HG03342 (cell line): Measurements from ENCODE around the gene EHD4.

Experiments
- ATAC-seq: cut with Tn5 transposase; IDR thresholded peaks from one replicate; pipeline ENCODE4 v1.9.1; 2021; ENCODE audit warnings: mild to moderate bottlenecking, moderate library complexity; ENCODE audit not compliant: unreplicated experiment

Gene EHD4

DNA sequence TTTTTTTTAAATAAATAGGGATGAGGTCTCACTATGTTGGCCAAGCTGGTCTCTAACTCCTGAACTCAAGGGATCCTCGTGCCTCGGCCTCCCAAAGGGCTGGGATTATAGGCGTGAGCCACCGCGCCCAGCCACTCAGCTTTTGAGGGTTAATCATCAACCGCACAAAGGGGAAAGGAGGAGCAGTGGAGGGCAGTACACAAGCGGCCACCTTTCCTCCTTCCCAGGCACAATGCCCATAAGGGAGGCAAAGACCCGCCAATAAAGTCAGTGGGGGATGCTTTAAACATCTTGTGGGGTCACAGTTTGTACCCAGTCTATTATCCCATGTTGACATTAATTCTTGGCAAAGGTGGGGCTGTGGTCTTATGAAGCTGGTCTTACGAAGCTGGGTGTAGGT lies 32.4 kb downstream of the EHD4 start:
- no peak for ATAC-seq

DNA sequence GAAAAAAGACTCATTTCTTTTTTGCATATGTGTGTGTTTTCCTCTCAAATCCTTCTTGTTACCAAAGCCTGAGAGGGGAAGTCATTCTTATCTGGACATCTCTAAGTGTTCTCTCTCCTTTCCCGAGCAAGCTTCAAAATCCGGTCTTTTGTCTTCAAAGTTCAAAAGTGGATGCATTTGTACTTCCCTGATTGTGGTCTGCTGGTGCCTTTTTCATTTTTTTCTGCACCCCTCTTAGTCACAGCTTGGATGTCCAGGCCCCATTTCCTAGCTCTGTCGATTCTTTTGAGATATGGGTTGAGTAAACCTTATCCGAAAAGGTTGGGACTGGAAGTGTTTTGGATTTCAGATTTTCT lies 34.8 kb downstream of the EHD4 start:
- no peak for ATAC-seq

DNA sequence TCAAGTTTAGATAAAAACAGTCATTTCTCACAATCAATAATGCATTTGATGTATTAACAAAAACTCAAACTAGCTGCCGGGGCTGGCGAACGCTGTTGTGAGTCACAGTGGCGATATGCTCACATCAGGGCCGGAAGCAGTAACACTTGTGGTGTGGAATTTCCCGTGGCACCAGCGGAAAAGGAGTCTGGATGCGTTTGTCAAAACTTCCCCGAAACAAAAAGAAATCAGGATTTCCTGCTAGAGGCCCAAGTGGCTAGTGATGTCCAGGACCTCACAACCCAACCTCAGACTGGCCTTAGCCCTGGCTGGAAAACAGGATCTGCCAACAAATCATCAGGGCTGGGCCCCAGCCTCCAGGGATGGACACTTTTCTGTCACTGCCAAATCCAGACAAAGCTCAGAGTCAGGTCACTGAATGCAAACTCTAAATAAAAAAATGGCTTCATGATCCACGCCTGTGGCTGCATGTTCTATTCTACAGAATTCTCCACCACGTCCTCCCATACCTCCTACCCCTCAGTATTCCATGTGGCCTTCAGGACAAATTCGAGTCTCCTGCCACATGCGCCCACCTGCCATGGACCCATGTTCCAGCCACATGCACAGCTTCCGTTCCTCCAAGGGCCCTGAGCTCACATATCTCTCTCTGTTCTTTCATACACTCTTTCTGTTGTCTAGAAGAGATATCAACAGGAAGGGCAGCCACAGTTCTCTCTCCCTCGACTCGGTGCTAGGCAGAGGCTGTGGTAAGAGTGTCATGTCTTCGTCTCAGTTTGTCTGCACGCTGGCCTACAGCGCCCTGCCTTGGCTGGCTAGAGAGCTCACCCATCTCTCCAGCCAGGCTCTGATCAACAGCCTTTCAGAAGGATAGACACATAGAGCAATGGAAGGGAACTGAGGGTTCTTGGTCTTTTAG lies 35.4 kb downstream of the EHD4 start:
- ATAC-seq: no peak

DNA sequence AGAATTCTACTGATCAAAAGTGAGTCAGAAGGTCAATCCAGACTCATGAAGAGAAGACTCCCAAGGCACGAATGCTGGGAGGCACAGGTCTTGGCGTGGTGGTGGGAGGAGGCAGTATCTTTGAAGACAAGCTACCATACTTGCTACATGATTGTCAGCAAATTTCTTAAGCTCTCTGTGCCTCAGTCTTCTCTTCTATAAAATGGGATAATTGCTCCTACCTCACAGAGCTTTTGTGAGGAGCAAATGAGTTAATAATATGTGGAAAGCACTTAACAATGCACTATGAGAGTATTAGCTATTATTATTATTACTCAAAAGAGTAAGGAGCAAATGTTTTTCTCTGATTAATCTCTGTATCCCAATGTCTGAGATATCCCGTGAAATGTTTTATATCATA lies 36.2 kb downstream of the EHD4 start:
- no peak for ATAC-seq

DNA sequence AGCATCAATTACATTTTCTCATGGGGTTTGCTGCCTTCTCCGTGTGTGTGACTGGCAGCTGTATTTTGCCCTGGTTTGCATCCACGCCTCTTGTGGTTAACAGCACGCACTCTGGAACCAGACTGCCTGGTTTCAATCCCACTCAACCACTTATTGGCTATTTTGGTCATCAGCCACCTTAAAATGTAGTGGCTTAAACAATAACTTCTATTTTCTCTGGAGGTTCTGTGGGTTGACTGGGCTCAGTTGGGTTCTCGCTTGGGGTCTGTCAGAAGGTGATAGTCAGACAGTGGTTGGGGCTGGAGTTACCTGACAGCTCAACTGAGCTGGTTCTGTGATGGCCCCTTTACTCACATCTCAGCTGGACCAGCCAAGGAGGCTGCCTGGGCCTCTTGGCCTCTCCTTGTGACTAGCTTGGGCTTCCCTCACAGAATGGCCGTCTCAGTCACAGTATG lies 36.8 kb downstream of the EHD4 start:
- ATAC-seq: no peak

DNA sequence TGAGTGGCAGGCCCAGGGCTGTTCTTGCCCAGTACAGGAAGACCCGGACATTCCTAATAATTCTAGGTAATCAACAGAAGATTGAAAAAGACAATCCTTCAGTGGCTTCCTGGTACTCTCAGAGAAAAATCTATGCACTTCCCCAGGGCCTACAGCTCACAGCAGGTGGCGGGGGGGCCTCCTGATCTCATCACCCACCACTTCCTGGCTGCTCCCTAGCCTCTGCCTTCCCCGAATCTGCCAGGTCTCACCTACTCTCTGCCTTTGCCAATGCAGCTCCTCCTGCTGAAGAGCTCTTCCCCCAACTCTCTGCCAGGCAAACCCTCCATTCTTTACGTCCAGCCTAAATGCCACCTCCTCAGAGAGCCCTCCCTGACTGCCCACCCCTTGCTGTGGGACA lies 37.5 kb downstream of the EHD4 start:
- no peak for ATAC-seq

DNA sequence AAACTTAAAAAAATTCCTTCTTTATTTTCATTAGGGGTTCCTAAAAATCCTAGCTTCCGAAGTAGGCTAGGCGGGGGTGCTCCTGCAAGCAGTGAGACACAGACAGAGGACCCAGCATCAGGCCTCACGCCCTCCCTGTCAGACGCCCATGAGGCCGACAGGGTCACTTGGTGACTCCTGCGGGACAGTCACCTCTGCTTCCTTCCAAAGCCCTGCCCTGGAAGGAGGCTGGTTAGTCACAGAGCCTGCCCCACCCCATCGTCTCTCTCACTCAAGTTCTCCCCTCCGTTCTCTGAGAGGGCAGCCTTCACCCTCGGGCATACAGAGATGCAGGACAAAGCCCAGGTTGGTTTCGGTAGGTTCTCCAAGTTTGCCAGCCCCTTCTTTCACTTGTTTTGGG lies 38.6 kb downstream of the EHD4 start:
- no peak for ATAC-seq

DNA sequence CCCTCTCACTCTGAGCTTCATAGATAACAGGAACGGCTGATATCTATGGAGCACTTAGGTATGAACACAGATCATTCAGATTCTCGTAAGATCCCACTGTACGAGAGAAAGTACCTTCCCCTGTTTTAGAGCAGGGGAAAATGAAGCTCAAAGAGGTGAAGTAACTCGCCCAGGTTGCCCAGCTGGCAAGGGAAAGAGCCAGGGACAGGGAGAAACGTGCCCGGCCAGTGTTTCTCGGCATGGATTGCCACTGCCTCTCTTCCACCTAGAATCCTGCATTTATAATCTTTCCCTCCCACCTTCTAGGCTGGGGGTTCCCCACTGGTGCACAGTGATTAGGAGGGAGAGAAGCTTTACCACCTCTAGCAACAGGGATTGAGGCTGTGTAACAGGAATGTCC lies 39.0 kb downstream of the EHD4 start:
- no peak for ATAC-seq

DNA sequence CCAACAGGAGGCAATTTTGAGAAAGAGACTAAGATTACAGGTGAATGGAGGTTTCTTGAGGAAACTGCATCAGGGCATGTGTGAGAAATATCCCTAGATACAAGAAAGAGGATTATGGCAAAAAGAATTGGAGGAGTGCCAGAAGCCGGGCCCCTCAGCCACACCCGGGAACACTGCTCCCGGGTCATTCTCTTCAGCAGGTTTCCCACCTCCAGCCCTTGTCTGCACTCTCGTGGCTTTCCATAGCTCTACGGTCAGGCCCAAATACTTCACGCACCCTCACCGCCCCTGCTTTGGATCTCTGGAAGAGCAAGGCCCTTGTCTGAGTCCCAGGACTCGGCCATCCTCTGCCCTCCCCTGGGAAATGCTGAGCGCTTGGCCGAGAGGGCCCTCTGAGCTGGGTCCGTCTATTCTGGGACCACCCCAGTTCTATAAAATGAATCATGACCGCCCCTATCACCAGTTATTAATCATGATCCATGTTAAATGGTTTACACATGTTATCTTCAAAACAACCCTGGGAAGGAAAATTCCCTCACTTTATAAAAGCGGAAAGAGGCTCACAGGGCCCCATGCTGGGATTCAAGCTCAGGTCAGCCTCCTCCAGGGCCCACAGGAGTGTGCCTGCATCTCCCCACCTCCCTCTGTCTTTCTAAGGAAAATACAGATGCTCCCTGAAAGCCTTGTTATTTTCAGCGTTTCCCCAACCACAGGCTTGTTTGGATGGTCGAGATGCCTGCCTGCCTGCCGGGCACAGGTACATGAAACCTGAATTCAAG lies 39.7 kb downstream of the EHD4 start:
- ATAC-seq: no peak

DNA sequence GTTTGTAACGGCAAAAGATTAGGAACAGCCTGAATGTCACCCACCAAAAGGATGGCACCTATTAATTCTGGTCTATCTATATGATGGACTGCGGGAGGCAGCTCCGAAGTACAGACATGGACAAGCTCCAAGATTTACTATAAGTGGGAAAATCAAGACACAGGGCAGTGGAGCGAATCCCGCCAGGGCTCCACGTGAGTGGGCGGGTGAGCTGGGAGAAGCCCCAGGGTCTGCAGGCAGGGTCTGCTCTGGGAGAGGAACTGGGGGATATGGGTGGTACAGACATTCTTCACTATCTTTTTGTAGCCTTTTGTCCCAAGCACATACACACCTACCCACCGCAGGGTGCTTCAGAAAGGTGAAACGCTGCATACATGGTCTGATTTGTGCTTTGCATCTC lies 40.3 kb downstream of the EHD4 start:
- ATAC-seq: no peak

DNA sequence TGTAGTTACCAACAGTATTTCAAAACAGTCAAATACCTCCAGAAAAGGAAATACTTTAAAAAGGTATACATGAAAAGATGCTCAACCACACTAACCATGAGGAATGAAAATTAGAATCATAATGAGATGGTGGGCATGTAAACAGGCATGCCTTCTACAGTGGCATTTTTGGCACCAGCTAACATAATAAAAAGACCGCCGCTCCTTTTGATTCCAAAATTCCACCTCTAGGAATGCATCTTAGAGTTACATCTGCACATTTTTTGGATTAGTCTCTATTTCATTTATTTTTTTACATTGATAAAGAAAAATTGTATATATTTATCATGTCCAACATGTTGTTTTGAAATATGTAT lies 41.5 kb downstream of the EHD4 start:
- no peak for ATAC-seq

DNA sequence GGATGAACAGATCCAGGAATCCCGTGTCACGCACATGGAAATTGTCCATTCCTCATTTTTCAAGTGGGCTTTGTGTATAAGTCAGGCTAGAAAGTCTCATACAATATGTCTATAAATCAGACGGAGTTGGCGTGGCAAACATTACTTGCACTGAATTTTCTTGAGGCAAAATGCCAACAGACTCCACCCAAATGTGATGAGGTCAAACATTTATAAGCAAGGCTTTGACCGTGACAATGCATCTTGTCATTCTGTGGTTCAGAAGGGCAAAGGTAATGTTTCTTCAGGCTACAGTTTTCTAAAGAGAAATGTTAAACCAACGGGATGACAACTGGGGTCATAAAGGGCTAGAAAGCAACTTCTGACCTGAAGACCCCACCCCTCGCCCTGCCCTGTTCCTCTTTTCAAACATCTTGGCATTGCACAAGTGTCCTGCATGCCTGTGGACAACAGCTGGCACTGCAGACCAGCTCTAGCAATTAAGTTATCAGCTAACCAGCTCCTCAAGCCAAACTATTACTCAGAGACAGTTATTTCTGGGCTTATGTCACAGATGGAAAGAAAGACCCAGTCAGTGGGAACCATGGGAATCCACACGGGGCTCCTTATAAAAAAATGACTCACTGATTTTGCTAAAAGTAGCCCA lies 42.0 kb downstream of the EHD4 start:
- ATAC-seq: no peak

DNA sequence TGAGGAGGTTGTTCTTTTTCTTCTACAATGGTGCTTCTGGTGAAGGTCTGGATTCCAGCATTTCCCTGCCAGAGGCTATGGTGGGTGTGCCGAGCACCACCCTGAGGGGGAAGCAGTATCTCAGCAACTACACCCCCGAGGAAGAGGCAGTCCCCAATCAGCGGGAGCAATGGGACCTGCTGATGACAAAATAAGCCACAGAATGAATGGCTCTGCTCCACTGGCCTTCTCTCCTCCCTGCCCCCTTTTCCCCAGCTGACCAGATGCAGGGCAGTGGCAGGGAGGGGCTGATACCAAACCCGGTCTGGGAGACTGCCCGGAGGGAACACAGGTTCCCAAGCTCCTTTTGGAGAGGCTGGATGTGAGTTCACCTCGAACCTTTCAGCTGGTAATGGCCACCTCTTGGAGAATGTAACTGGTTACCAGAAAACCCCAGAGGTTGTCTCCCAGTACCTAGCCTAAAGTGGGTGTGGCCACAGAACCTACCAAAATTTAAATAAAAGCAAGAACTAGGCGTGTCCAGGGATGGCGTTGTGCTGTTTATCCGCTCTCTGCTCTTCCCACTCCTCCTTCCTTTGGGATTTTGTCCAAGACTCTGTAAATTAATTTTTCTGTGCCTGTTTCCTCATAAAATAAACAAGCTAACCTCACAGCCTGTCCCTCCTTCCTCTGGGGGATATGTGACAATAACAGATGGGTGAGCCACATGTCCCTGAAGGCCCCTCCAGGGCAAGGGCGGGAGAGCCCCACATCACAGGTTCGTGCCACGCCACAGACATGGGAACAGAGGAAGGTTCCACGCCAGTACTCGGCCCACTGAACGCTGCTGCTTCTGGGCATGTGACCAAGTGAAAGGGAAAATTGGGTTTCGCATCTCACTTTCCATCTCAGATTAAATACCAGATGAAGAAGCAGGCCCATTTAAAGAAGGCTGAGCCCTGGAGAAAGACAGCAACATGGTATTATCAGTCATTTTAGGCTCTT lies 43.4 kb downstream of the EHD4 start:
- ATAC-seq: peak; percentile 73

DNA sequence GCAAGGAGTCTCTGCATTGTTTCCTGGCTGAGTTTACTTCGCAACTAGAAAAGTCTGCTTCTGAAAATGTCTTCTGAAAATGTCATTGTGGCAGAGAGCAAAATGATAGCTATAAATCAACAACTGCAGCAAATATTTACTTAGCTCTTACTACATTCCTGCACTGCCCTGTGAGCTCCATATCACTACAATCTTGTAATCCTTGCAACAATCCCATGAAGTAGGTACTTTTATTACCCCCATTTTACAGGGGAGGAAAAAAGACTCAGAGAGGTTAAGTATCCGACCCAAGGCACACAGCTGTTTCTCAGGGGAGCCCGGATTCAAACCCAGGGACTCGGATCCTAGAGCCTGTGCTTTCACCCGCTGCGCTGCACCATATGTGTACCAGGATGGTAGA lies 44.3 kb downstream of the EHD4 start:
- no peak for ATAC-seq

DNA sequence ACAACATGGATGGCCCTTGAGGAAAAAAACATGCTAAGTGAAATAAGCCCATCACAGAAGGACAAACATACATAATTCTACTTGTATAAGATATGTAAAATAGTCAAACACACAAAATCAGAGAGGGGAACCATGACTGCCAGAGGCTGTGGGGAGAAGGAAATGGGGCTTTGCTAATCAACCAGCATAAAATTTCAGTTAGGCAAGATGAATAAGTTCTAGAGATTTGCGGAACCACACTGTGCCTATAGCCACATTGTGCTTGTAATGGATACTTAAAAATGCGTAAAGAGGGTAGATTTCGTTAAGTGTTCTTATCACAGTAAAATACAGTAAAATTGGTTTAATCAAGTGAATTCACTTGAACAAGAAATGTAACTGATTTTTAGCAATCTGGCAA lies 44.8 kb downstream of the EHD4 start:
- ATAC-seq: no peak

DNA sequence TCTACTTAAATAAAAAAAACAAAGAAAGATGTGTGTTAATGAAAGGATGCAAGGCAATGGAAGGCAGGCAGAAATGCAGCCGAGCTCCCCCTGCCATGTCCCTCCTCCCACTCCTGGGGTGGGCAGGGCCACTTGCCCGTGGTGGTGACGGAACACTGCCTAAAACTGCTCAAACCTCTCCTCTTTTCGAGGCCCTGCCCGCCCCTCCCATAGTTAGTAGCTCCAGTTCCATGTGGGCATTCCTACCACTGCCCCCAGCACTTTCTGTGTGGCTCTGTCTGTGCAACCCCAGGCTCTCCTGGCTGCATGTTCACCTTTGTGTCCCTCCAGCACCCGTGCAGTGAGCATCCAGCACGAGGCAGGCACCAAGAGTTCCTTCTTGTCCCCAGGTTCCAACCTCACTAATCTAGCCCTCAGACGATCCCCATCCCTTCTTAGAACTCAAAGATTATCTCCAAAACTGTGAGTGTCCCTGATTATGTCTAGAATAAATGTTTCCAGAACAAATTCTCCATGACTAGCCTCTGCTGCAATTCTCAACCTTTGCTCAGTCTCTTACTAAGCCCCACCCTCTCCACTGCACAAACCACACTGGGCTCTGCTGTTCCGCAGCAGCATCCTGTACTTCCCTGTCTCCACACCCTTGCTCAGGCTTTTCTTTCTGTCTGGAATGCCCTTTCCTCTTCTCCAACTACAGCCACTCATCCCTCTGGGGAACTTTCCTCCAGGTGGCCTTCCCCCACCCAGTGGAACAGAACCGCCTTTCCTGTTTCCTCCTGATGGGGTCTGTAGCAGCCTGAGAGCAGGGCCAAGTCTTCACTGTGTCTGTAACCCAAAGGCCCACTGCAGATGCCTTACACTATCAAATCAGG lies 45.9 kb downstream of the EHD4 start:
- no peak for ATAC-seq

DNA sequence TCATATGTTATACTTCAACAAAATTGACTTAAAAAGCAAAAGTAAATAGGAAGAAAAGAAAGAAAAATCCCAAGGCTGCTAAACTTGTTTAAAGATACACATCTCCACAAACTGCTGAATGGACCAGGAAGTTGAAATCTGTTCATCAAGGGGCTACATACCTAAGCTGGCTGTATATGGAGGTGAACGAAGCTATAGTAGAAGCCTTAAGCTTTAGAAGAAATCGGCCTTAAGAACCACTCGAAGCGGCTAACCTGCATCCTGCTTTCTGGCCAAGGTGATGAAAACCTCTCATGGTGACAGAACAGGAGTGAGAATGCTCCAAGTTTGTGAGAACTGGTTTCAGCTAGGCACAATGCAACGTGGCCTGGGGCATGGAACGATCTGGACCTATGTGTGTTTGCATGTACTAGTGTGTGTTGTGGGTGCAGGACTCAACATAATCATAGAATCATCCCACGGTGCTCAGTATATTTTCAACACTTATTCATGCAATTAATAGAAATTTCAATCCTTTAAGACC lies 47.2 kb downstream of the EHD4 start:
- ATAC-seq: no peak

DNA sequence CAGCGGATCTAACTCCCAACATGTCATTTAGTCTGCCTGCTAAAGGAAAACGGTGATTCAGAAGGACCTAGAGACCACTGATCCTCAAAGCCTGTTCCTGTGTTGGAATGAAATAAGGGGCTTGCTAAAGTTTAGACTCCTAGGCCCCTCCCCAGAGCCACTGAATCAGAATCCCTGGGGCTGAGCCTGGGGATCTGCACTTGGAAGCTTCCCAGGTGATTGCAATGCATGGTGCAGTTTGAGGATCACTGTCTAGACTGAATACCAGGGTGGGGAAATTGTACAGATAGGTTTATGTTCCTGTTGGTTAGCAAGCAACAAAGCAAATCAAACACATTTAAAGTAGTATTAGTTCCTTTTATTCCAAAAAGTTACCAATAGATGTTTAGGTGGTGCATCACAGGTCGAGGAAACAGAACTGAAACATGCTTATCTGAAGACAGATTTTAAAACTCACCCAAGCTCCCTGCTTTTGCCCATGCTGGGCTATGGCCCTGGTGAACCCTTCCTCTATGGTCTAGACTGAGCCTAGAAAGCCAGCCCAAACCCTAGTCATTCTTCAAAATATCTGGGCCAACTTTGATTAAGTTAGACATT lies 48.9 kb downstream of the EHD4 start:
- no peak for ATAC-seq

DNA sequence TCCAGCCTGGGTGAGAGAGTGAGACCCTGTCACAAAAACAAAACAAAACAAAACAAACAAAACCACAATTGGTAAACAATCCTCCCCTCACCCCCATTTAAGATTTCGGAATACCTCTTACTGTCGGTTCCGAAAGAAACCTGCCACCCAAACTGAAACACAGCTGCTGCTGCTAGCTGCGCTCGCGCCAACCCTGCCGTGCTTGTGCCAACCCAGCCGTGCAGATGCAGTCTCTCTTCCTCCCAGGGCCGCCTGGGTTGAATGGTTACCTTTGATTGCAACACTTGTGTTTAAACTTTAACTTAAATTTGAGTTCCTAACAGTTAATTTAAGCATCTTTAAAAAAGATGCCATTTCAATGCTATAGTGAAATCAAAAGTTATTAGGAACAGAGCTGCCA lies 50.0 kb downstream of the EHD4 start:
- no peak for ATAC-seq
